ENCODE data around the gene SDF2L1.

The SDF2L1 gene

GRCh38 chr22:21632237-21632895 lies 9.7 kb upstream of the SDF2L1 start, which contains the start of gene CCDC116:
CCDC116 (plus strand) TSS chr22:21632760; CDS start chr22:21633182, 422 bp downstream.
- no peak within 1 kb of the TSS for H2BK12ac ChIP-seq (ENCODE audit: low read length)
- WGBS (ENCODE audit: extremely low coverage, insufficient coverage, insufficient read length), result no CpG with 5 or more reads among the region's 27 CpGs
- peak; percentile 83 to 88 for DNase-seq

GRCh38 chr22:21632931-21633330 lies 9.2 kb upstream of the SDF2L1 start:
- peaks cover 5 to 10% of the 10 kb centered on the region in 2 experiments for H3K4me1 ChIP-seq (ENCODE audit: control insufficient read depth in 1 of 2, insufficient read depth in 2 of 2, low read length in 2 of 2)
- peaks cover 6 to 7% of the 10 kb centered on the region in 2 experiments for H3K36me3 ChIP-seq (ENCODE audit: control insufficient read depth in 1 of 2, insufficient read depth in 2 of 2, low read length in 2 of 2)
- no peak overlapping the region for H3K4me2 ChIP-seq (ENCODE audit: low read length)
- WGBS (ENCODE audit: extremely low coverage, insufficient coverage, insufficient read length), result no CpG with 5 or more reads among the region's 18 CpGs
- DNase-seq, result no peak
- H3K4ac ChIP-seq (ENCODE audit: low read depth, low read length), result no peak overlapping the region
- H3K27ac ChIP-seq (ENCODE audit: low read depth, low read length), result no peak overlapping the region
- no peak overlapping the region for H2BK12ac ChIP-seq (ENCODE audit: low read length)
- H3K4me3 ChIP-seq (ENCODE audit: low read depth, low read length), result no peak overlapping the region
- no peak overlapping the region for H2AK5ac ChIP-seq (ENCODE audit: low read length)
- H3K79me1 ChIP-seq (ENCODE audit: low read length), result peaks cover 7% of the 10 kb centered on the region
- no peaks in the 10 kb centered on the region for H3K27me3 ChIP-seq (ENCODE audit: insufficient read depth, low read length)
- peaks cover 10% of the 10 kb centered on the region for H3K79me2 ChIP-seq (ENCODE audit: control insufficient read depth, insufficient read depth, low read length, poor library complexity)
- peaks cover 11% of the 10 kb centered on the region for H3K9me3 ChIP-seq (ENCODE audit: insufficient read depth, low read depth, low read length)
- H3K23ac ChIP-seq (ENCODE audit: low read length), result no peak overlapping the region
- no peak overlapping the region for H2AFZ ChIP-seq (ENCODE audit: insufficient read depth, low read length, poor library complexity)
- no peak overlapping the region for H4K8ac ChIP-seq (ENCODE audit: low read depth, low read length)
- H4K91ac ChIP-seq (ENCODE audit: low read depth, low read length), result no peak overlapping the region
- H4K12ac ChIP-seq (ENCODE audit: low read depth, low read length), result no peak overlapping the region
- no peak overlapping the region for H2BK5ac ChIP-seq (ENCODE audit: low read depth, low read length, poor library complexity)
- no peak overlapping the region for H3K9ac ChIP-seq (ENCODE audit: low read length)
- no peak overlapping the region for H2BK120ac ChIP-seq (ENCODE audit: insufficient read depth, low read length, poor library complexity)
- H3K18ac ChIP-seq (ENCODE audit: low read length), result no peak overlapping the region
- H3K14ac ChIP-seq (ENCODE audit: low read length), result no peak overlapping the region

More at GRCh38 chr22:21632237-21632895, 9.7 kb upstream of the SDF2L1 start, which contains the start of gene CCDC116:
- Histone ChIP-seq H3K36me3 (ENCODE audit: control insufficient read depth in 1 of 2, insufficient read depth in 2 of 2, low read length in 2 of 2) (peaks cover 7 to 8% of the 10 kb centered on the region in 2 experiments), H3K79me1 (ENCODE audit: low read length) (peaks cover 7% of the 10 kb centered on the region), H4K8ac (ENCODE audit: low read depth, low read length) (no peak within 1 kb of the TSS), H4K91ac (ENCODE audit: low read depth, low read length) (no peak within 1 kb of the TSS), H2AFZ (ENCODE audit: insufficient read depth, low read length, poor library complexity) (no peak within 1 kb of the TSS), H3K4me1 (ENCODE audit: control insufficient read depth in 1 of 2, insufficient read depth in 2 of 2, low read length in 2 of 2) (peaks cover 5 to 10% of the 10 kb centered on the region in 2 experiments), H3K27me3 (ENCODE audit: insufficient read depth, low read length) (no peaks in the 10 kb centered on the region), H2BK120ac (ENCODE audit: insufficient read depth, low read length, poor library complexity) (no peak within 1 kb of the TSS), H3K4me2 (ENCODE audit: low read length) (no peak within 1 kb of the TSS), H2BK5ac (ENCODE audit: low read depth, low read length, poor library complexity) (no peak within 1 kb of the TSS), H3K79me2 (ENCODE audit: control insufficient read depth, insufficient read depth, low read length, poor library complexity) (peaks cover 10% of the 10 kb centered on the region), H3K4me3 (ENCODE audit: low read depth, low read length) (no peak within 1 kb of the TSS), H3K4ac (ENCODE audit: low read depth, low read length) (no peak within 1 kb of the TSS), H2AK5ac (ENCODE audit: low read length) (no peak within 1 kb of the TSS), H3K9ac (ENCODE audit: low read length) (peak within 1 kb of the TSS; percentile 19), H3K18ac (ENCODE audit: low read length) (no peak within 1 kb of the TSS), H4K12ac (ENCODE audit: low read depth, low read length) (no peak within 1 kb of the TSS), H3K14ac (ENCODE audit: low read length) (no peak within 1 kb of the TSS), H3K9me3 (ENCODE audit: insufficient read depth, low read depth, low read length) (peaks cover 11% of the 10 kb centered on the region), H3K23ac (ENCODE audit: low read length) (no peak within 1 kb of the TSS), H3K27ac (ENCODE audit: low read depth, low read length) (no peak within 1 kb of the TSS)

GRCh38 chr22:21633481-21633880 lies 8.6 kb upstream of the SDF2L1 start:
- Histone ChIP-seq H3K4me3 (ENCODE audit: low read depth, low read length) (no peak overlapping the region), H2BK12ac (ENCODE audit: low read length) (no peak overlapping the region), H3K4me1 (ENCODE audit: control insufficient read depth in 1 of 2, insufficient read depth in 2 of 2, low read length in 2 of 2) (peaks cover 5 to 7% of the 10 kb centered on the region in 2 experiments), H3K23ac (ENCODE audit: low read length) (no peak overlapping the region), H3K27me3 (ENCODE audit: insufficient read depth, low read length) (no peaks in the 10 kb centered on the region), H3K36me3 (ENCODE audit: control insufficient read depth in 1 of 2, insufficient read depth in 2 of 2, low read length in 2 of 2) (peaks cover under 1 to 1% of the 10 kb centered on the region in 2 experiments), H4K91ac (ENCODE audit: low read depth, low read length) (no peak overlapping the region), H3K9ac (ENCODE audit: low read length) (peak overlapping the region; percentile 19), H2BK120ac (ENCODE audit: insufficient read depth, low read length, poor library complexity) (no peak overlapping the region), H3K79me2 (ENCODE audit: control insufficient read depth, insufficient read depth, low read length, poor library complexity) (peaks cover 8% of the 10 kb centered on the region), H2AFZ (ENCODE audit: insufficient read depth, low read length, poor library complexity) (no peak overlapping the region), H2BK5ac (ENCODE audit: low read depth, low read length, poor library complexity) (no peak overlapping the region), H3K9me3 (ENCODE audit: insufficient read depth, low read depth, low read length) (peaks cover 11% of the 10 kb centered on the region), H3K27ac (ENCODE audit: low read depth, low read length) (no peak overlapping the region), H2AK5ac (ENCODE audit: low read length) (no peak overlapping the region), H4K12ac (ENCODE audit: low read depth, low read length) (no peak overlapping the region), H3K79me1 (ENCODE audit: low read length) (peaks cover 7% of the 10 kb centered on the region), H3K14ac (ENCODE audit: low read length) (no peak overlapping the region), H3K18ac (ENCODE audit: low read length) (no peak overlapping the region), H3K4me2 (ENCODE audit: low read length) (no peak overlapping the region), H4K8ac (ENCODE audit: low read depth, low read length) (no peak overlapping the region), H3K4ac (ENCODE audit: low read depth, low read length) (no peak overlapping the region)
- no CpG with 5 or more reads among the region's 4 CpGs for WGBS (ENCODE audit: extremely low coverage, insufficient coverage, insufficient read length)
- DNase-seq, result no peak

DNA sequence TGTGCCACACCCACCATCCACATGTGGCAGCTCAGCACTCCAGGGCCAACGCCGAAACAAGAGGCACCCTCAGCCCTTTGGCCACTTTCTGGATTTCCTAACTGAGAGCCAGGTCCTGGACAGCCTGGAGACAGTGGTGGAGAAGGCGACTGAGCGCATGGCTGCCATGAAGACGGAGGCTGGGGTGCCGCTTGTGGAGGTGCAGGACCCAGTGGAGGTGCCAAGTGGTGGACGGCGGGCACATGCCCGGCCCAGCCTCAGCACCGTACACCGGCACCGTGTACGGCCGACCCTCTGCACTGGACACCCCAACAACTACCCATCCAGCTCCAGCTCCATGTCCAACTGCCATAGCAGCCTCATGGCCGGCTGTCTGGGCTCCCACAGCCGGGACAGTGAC lies 8.0 kb upstream of the SDF2L1 start:
- Histone ChIP-seq H3K9ac (ENCODE audit: low read length) (no peak overlapping the region), H2AK5ac (ENCODE audit: low read length) (no peak overlapping the region), H2AFZ (ENCODE audit: insufficient read depth, low read length, poor library complexity) (no peak overlapping the region), H2BK12ac (ENCODE audit: low read length) (no peak overlapping the region), H3K27me3 (ENCODE audit: insufficient read depth, low read length) (no peaks in the 10 kb centered on the region), H2BK5ac (ENCODE audit: low read depth, low read length, poor library complexity) (no peak overlapping the region), H3K79me1 (ENCODE audit: low read length) (peaks cover 5% of the 10 kb centered on the region), H3K9me3 (ENCODE audit: insufficient read depth, low read depth, low read length) (peaks cover 8% of the 10 kb centered on the region), H3K79me2 (ENCODE audit: control insufficient read depth, insufficient read depth, low read length, poor library complexity) (peaks cover 5% of the 10 kb centered on the region), H3K14ac (ENCODE audit: low read length) (no peak overlapping the region), H3K4me3 (ENCODE audit: low read depth, low read length) (no peak overlapping the region), H3K18ac (ENCODE audit: low read length) (no peak overlapping the region), H4K8ac (ENCODE audit: low read depth, low read length) (no peak overlapping the region), H3K4ac (ENCODE audit: low read depth, low read length) (no peak overlapping the region), H4K91ac (ENCODE audit: low read depth, low read length) (no peak overlapping the region), H3K27ac (ENCODE audit: low read depth, low read length) (no peak overlapping the region), H4K12ac (ENCODE audit: low read depth, low read length) (no peak overlapping the region), H2BK120ac (ENCODE audit: insufficient read depth, low read length, poor library complexity) (no peak overlapping the region), H3K36me3 (ENCODE audit: control insufficient read depth in 1 of 2, insufficient read depth in 2 of 2, low read length in 2 of 2) (no peaks in the 10 kb centered on the region), H3K4me2 (ENCODE audit: low read length) (no peak overlapping the region), H3K23ac (ENCODE audit: low read length) (no peak overlapping the region), H3K4me1 (ENCODE audit: control insufficient read depth in 1 of 2, insufficient read depth in 2 of 2, low read length in 2 of 2) (peaks cover under 1 to 1% of the 10 kb centered on the region in 2 experiments)
- no peak for DNase-seq
- WGBS (ENCODE audit: extremely low coverage, insufficient coverage, insufficient read length), result no CpG with 5 or more reads among the region's 16 CpGs

Data from trophoblast cell (in vitro differentiated cells and primary cell).